Peyer's patch (tissue), 4 donors: ENCODE data around the gene MAML2. TPM values are rescaled to one million over a fixed set of nuclear protein-coding genes. Genes with fewer than 3 reads are reported as not detected.
"Not testable (repeated sequence)": the region's sequence is repeated elsewhere in the genome, so short reads cannot be mapped to it uniquely, and the experiment has no call there.

Source experiments
- DNase-seq, 3 donors: peaks; one replicate each; pipeline ENCODE4 v3.0.0-alpha.2; 2017 to 2019
- H3K27ac ChIP-seq, 4 donors: fragments of 200-600 bp; sonication (generic); one replicate each; pipeline ENCODE4 v1.5.1; 2016 to 2019
- H3K27me3 ChIP-seq, 2 donors: fragments of 200-600 bp; sonication (generic); one replicate each; pipeline ENCODE4 v1.5.1; 2019
- H3K36me3 ChIP-seq, 3 donors: fragments of 200-600 bp; sonication (generic); one replicate each; pipeline ENCODE4 v1.5.1; 2016 to 2019
- H3K4me1 ChIP-seq, 4 donors: fragments of 200-600 bp; sonication (generic); one replicate each; pipeline ENCODE4 v1.5.1; 2016 to 2019
- H3K4me3 ChIP-seq, 4 donors: fragments of 200-600 bp; sonication (generic); 1 replicate in 3 of 4; 2 replicates in 1 of 4; pipeline ENCODE4 v1.5.1; 2016 to 2019; ENCODE audit warnings: mild to moderate bottlenecking in 1 of 4
- H3K9me3 ChIP-seq, 4 donors: fragments of 200-600 bp; sonication (generic); one replicate each; pipeline ENCODE4 v1.5.1; 2016 to 2019; ENCODE audit warnings: mild to moderate bottlenecking in 1 of 4
- POLR2A ChIP-seq, 2 donors: fragments of 450-650 bp; IDR thresholded peaks; one replicate each; pipeline ENCODE4 v1.5.1; 2017; ENCODE audit warnings: antibody characterized with exemption in 2 of 2, mild to moderate bottlenecking in 2 of 2, moderate library complexity in 2 of 2
- total RNA-seq, 4 donors: library from RNA; depleted of rRNA; stranded (reverse); fragments of >200 nt; gene quantifications; one replicate each; pipeline ENCODE4 v1.1.0, GENCODE V29; 2016
- TF ChIP-seq, protein P1 (sequence below), 6 experiments: fragments of 450-650 bp in 4 of 6; fragments of 200-600 bp in 2 of 6; sonication (generic) in 1 of 6; IDR thresholded peaks; one replicate each; pipeline ENCODE4 v1.5.1; 2017 to 2019; ENCODE audit warnings: antibody characterized with exemption in 6 of 6, mild to moderate bottlenecking in 3 of 6, moderate library complexity in 1 of 6

The MAML2 gene
- total RNA-seq, 4 donors from 2014 or later = 8.4 to 60.2 (median 22.7) TPM

DNA sequence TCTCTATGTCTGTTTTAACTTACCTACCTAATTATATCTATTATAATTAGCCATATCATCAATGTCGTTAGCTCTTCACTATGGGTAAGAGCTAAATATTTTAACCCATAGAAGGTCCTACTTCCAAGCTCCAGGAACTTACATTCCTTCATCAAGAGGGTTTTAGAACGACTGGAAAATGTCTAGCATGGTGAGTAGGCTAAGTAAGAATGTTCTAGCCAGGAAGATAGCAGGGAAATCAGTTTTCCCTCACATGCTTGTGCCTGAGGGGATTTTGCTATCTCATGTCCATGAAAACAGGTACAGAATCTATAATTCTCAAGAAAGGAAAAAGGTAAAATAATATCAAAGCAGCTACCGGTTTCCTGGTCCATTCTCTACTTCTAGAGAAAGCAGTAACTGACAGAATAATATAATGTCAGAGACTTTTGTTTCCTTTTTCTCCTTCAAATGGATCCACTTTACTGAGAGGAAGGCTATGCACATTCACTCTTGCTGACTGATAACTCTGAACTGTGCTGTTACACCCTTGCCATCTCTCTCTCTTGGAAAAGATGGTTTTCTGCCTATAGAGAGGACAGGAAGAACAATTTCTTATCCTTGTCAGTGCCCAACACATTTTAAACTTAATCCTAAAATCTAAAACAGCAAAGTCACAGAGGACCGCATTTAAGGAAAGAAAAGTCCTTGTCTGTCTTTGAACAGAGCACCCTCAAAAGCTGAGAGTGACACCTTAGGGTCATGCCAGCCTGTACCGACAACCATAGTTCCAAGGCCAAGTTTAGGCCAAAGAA, 67.0 kb downstream of the MAML2 start:
- DNase-seq = no peak
- Histone ChIP-seq H3K4me1 (peaks cover 0 to 25% (median 2%) of the 10 kb centered on the region in 4 donors), H3K27ac (no peak overlapping the region), H3K36me3 (no peaks in the 10 kb centered on the region), H3K27me3 (no peaks in the 10 kb centered on the region), H3K9me3 (no peaks in the 10 kb centered on the region), H3K4me3 (no peak overlapping the region)
- no peak for TF ChIP-seq POLR2A (IDR thresholded peaks at IDR 0.05)
- TF ChIP-seq, protein P1, sequence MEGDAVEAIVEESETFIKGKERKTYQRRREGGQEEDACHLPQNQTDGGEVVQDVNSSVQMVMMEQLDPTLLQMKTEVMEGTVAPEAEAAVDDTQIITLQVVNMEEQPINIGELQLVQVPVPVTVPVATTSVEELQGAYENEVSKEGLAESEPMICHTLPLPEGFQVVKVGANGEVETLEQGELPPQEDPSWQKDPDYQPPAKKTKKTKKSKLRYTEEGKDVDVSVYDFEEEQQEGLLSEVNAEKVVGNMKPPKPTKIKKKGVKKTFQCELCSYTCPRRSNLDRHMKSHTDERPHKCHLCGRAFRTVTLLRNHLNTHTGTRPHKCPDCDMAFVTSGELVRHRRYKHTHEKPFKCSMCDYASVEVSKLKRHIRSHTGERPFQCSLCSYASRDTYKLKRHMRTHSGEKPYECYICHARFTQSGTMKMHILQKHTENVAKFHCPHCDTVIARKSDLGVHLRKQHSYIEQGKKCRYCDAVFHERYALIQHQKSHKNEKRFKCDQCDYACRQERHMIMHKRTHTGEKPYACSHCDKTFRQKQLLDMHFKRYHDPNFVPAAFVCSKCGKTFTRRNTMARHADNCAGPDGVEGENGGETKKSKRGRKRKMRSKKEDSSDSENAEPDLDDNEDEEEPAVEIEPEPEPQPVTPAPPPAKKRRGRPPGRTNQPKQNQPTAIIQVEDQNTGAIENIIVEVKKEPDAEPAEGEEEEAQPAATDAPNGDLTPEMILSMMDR (IDR thresholded peaks at IDR 0.05) = no peak

DNA sequence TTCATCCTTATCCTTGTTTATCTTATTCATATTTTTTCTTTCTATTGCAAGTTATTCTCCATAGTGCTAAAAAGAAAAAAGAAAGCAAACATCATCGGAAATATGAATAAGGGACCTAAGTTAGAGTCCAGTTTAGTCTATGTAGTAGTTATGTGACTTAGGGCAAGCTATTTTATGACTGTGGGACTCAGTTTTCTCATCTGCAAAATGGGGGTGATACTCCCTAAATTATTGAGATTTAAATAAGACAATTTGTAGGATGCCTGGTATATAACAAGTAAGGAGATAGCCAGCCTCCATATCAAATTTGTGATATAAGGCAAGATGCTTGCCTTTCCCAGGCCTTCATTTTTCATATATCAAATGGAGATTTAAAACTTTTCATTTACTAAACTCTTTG, 69.5 kb downstream of the MAML2 start:
- DNase-seq = no peak
- no peak for TF ChIP-seq POLR2A (IDR thresholded peaks at IDR 0.05)
- TF ChIP-seq, protein P1 (IDR thresholded peaks at IDR 0.05) = no peak
- no peak overlapping the region for H3K4me3 ChIP-seq
- no peaks in the 10 kb centered on the region for H3K27me3 ChIP-seq
- no peaks in the 10 kb centered on the region for H3K36me3 ChIP-seq
- peaks cover 0 to 9% (median 2%) of the 10 kb centered on the region in 4 donors for H3K4me1 ChIP-seq
- H3K9me3 ChIP-seq = no peaks in the 10 kb centered on the region
- no peak overlapping the region for H3K27ac ChIP-seq

DNA sequence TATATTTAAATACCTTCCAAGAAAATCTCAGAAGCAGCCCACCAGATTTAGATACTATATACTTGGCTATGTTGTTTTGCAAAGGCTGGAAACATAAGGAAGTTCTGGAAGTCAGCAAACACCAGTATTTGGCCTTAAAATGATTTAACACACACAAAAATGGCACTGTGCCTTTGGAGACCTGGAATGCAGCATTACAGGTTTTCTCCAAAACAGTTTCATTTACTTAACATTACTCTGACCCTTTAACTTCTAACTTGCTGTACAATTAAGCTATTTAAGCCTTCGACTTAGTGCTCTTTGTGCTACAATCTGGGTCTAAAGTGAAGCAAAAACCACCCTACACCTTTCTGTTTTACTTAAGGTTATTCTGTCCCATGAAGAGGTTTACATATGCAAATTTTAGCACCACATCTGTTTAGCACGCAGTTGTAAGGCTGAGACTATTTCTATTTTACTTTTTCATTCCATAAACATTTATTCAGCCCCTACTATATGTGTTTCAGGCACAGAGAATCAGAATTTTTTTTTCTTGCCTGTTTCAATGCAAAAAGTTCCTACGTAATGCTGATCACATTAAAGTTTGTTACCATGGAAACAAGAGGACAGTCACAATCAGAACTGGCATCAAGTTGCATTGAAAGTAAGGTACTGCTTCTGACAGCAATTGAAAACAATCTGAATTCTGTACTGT, 70.3 kb downstream of the MAML2 start:
- no peaks in the 10 kb centered on the region for H3K27me3 ChIP-seq
- H3K9me3 ChIP-seq = no peaks in the 10 kb centered on the region
- H3K4me3 ChIP-seq = no peak overlapping the region
- no peaks in the 10 kb centered on the region for H3K36me3 ChIP-seq
- peaks cover 0 to 9% (median 6%) of the 10 kb centered on the region in 4 donors for H3K4me1 ChIP-seq
- DNase-seq = no peak
- no peak for TF ChIP-seq POLR2A (IDR thresholded peaks at IDR 0.05)
- TF ChIP-seq, protein P1 (IDR thresholded peaks at IDR 0.05) = no peak
- no peak overlapping the region for H3K27ac ChIP-seq

DNA sequence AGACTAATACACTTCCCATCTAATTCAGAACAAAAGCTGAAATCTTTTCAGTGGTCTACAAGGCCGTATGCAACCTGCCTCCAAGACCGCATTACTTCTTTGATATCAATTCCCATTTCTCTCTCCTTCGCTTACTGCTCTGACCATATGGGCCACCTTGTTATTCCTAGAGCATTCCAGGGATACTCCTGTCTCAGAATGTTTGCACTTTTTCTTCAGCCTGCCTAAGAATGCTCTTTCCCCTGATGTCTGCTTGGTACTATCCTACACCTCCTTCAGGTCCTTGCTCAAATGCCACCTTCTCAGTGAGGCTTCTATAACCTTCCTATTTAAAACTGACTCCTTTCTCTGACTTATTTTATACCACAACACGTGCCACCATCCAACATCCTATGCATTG, 71.2 kb downstream of the MAML2 start:
- Histone ChIP-seq H3K4me3 (no peak overlapping the region), H3K36me3 (no peaks in the 10 kb centered on the region), H3K27ac (no peak overlapping the region), H3K27me3 (no peaks in the 10 kb centered on the region), H3K9me3 (no peaks in the 10 kb centered on the region), H3K4me1 (peaks cover 0 to 9% (median 6%) of the 10 kb centered on the region in 4 donors)
- TF ChIP-seq POLR2A (IDR thresholded peaks at IDR 0.05) = no peak
- TF ChIP-seq, protein P1 (IDR thresholded peaks at IDR 0.05) = no peak
- no peak for DNase-seq

DNA sequence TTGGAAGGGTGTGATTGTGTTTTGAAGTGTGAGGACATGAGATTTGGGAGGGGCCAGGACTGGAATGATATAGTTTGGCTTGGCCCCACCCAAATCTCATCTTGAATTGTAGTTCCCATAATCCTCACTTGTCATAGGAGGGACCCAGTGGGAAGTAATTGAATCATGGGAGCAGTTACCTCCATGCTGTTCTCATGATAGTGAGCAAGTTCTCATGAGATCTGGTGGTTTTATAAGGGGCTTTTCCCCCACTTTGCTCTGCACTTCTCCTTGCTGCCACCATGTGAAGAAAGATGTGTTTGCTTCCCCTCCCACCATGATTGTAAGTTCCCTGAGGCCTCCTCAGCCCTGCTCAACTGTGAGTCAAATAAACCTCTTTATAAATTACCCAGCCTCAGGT, 71.6 kb downstream of the MAML2 start:
- not testable (repeated sequence) for H3K4me3 ChIP-seq, H3K9me3 ChIP-seq, H3K36me3 ChIP-seq, H3K27me3 ChIP-seq, H3K27ac ChIP-seq, H3K4me1 ChIP-seq, DNase-seq

DNA sequence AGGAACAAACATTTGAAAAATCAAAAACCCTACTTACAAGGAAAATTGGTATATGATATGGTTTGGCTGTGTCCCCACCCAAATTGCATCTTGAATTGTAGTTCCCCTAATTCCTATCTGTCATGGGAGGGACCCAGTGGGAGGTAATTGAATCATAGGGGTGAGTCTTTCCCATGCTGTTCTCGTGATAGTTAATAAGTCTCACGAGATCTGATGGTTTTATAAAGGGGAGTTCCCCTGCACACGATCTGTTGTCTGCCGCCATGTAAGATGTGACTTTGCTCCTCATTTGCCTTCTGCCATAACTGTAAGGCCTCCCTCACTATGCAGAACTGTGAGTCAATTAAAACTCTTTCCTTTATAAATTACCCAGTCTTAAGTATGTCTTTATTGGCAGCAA, 74.5 kb downstream of the MAML2 start:
- not testable (repeated sequence) for H3K9me3 ChIP-seq, H3K36me3 ChIP-seq, H3K4me3 ChIP-seq, H3K27me3 ChIP-seq, H3K4me1 ChIP-seq, H3K27ac ChIP-seq, DNase-seq
